ENCODE data around the gene HERC5.
A peak's percentile ranks its signal among the peaks of the same experiment; 100 is the strongest.

DNA sequence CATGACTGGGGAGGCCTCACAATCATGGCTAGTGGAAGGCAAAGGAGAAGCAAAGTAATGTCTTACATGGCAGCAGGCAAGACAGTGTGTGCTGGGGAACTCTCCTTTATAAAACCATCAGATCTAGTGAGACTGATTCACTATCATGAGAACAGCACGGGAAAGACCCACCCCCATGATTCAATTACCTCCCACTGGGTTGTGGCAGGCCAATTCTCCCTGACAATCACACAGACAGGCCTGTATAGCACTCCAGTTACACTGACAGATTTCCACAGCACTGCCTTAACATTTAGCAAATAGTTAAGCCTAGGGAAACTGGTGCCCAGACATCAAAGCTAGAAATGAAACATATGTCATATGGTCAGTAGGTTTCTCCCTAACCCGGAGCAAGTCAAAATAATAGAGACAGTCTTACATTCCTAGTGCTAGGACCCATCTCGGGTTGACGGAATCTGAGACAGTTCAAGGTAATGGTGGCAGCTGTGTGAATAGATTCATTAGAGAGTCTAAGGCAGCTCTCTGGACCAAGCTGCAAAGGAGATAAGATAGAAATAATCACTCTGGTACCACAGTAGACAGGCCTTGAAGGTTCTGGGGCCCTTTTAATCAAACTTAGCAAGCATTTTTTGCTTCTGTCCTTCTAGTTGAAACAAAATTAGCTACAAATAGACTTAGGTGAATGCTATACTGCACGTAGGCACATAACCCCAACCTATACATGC is 9.4 kb upstream of the HERC5 start:
- TF ChIP-seq, protein P1, sequence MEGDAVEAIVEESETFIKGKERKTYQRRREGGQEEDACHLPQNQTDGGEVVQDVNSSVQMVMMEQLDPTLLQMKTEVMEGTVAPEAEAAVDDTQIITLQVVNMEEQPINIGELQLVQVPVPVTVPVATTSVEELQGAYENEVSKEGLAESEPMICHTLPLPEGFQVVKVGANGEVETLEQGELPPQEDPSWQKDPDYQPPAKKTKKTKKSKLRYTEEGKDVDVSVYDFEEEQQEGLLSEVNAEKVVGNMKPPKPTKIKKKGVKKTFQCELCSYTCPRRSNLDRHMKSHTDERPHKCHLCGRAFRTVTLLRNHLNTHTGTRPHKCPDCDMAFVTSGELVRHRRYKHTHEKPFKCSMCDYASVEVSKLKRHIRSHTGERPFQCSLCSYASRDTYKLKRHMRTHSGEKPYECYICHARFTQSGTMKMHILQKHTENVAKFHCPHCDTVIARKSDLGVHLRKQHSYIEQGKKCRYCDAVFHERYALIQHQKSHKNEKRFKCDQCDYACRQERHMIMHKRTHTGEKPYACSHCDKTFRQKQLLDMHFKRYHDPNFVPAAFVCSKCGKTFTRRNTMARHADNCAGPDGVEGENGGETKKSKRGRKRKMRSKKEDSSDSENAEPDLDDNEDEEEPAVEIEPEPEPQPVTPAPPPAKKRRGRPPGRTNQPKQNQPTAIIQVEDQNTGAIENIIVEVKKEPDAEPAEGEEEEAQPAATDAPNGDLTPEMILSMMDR (IDR thresholded peaks at IDR 0.05; ENCODE audit: poor library complexity, severe bottlenecking), result no peak
- no peak for TF ChIP-seq TAF1 (IDR thresholded peaks at IDR 0.05; ENCODE audit: low read depth)
- no peak for TF ChIP-seq EZH2 (IDR thresholded peaks at IDR 0.05; ENCODE audit: borderline replicate concordance, insufficient read depth, low read length, poor library complexity, severe bottlenecking)
- no peak for TF ChIP-seq SMC3 (conservative IDR thresholded peaks at IDR 0.05; ENCODE audit: poor library complexity)
- TF ChIP-seq POLR2AphosphoS5 (IDR thresholded peaks at IDR 0.05), result peak; percentile 76
- TF ChIP-seq RAD21 (conservative IDR thresholded peaks at IDR 0.05), result no peak
- peak; percentile 93 for TF ChIP-seq EP300 (conservative IDR thresholded peaks at IDR 0.05; ENCODE audit: poor library complexity, severe bottlenecking)
- TF ChIP-seq MXI1 (conservative IDR thresholded peaks at IDR 0.05; ENCODE audit: poor library complexity, severe bottlenecking), result no peak

All from neural cell (in vitro differentiated cells).